Skeletal muscle satellite cell (primary cell): ENCODE results near the gene CEP250.
"Not testable (repeated sequence)": the region's sequence is repeated elsewhere in the genome, so short reads cannot be mapped to it uniquely, and the experiment has no call there.

ENCODE experiments used
- H3K27me3 ChIP-seq: 2 replicates; pipeline ENCODE4 v1.7.0; 2013; ENCODE audit warnings: low read length; ENCODE audit not compliant: control insufficient read depth, insufficient read depth
- H3K36me3 ChIP-seq: 2 replicates; pipeline ENCODE4 v1.7.0; 2013; ENCODE audit warnings: mild to moderate bottlenecking, control low read depth, low read length; ENCODE audit not compliant: insufficient read depth
- H3K4me1 ChIP-seq: 2 replicates; pipeline ENCODE4 v1.7.0; 2013; ENCODE audit warnings: low read length; ENCODE audit not compliant: control insufficient read depth, insufficient read depth
- H3K4me2 ChIP-seq: 2 replicates; pipeline ENCODE4 v1.7.0; 2013; ENCODE audit warnings: mild to moderate bottlenecking, low read length
- H3K4me3 ChIP-seq: 2 replicates; pipeline ENCODE4 v1.7.0; 2013; ENCODE audit warnings: low read length
- H3K9ac ChIP-seq: 2 replicates; pipeline ENCODE4 v1.7.0; 2013; ENCODE audit warnings: mild to moderate bottlenecking, low read depth, low read length, moderate library complexity
- H3K9me3 ChIP-seq: replicated peaks from 2 replicates; pipeline ENCODE4 v1.7.0; 2013; ENCODE audit warnings: mild to moderate bottlenecking, control low read depth, low read length

CEP250 gene

GRCh38 chr20:35539756-35540212 lies 84.4 kb downstream of the CEP250 start:
- no peaks in the 10 kb centered on the region for H3K9me3 ChIP-seq

GRCh38 chr20:35541118-35541782 lies 85.9 kb downstream of the CEP250 start:
- Histone ChIP-seq H3K9ac (peak overlapping the region; percentile 88), H3K9me3 (no peaks in the 10 kb centered on the region), H3K4me1 (peaks cover 12% of the 10 kb centered on the region), H3K4me3 (peak overlapping the region; percentile 90), H3K4me2 (peak overlapping the region; percentile 85), H3K27me3 (no peaks in the 10 kb centered on the region), H3K36me3 (peaks cover 10% of the 10 kb centered on the region)

More at GRCh38 chr20:35539756-35540212, 84.4 kb downstream of the CEP250 start:
- no peak overlapping the region for H3K4me2 ChIP-seq
- H3K9ac ChIP-seq = no peak overlapping the region
- H3K27me3 ChIP-seq = no peaks in the 10 kb centered on the region
- H3K4me1 ChIP-seq = peaks cover 12% of the 10 kb centered on the region
- no peak overlapping the region for H3K4me3 ChIP-seq
- peaks cover 10% of the 10 kb centered on the region for H3K36me3 ChIP-seq

GRCh38 chr20:35541783-35542662 lies 86.6 kb downstream of the CEP250 start, which contains the start of gene ERGIC3:
ERGIC3 (plus strand) TSS chr20:35542078; CDS start chr20:35542098, 20 bp downstream.
- peak within 1 kb of the TSS; percentile 90 for H3K4me3 ChIP-seq
- H3K4me1 ChIP-seq = peaks cover 12% of the 10 kb centered on the region
- peak within 1 kb of the TSS; percentile 88 for H3K9ac ChIP-seq
- H3K36me3 ChIP-seq = peaks cover 13% of the 10 kb centered on the region
- H3K4me2 ChIP-seq = peak within 1 kb of the TSS; percentile 85
- H3K9me3 ChIP-seq = no peaks in the 10 kb centered on the region
- no peaks in the 10 kb centered on the region for H3K27me3 ChIP-seq

- H3K9ac ChIP-seq = no peak overlapping the region
- H3K4me1 ChIP-seq = peaks cover 12% of the 10 kb centered on the region
- no peaks in the 10 kb centered on the region for H3K27me3 ChIP-seq
- H3K36me3 ChIP-seq = peaks cover 17% of the 10 kb centered on the region
- peak overlapping the region; percentile 90 for H3K4me3 ChIP-seq
- H3K9me3 ChIP-seq = no peaks in the 10 kb centered on the region
- peak overlapping the region; percentile 85 for H3K4me2 ChIP-seq
Observed at GRCh38 chr20:35542990-35543389, 87.6 kb downstream of the CEP250 start.

GRCh38 chr20:35544436-35544835 lies 89.0 kb downstream of the CEP250 start:
- H3K4me2 ChIP-seq = no peak overlapping the region
- no peaks in the 10 kb centered on the region for H3K9me3 ChIP-seq
- H3K27me3 ChIP-seq = no peaks in the 10 kb centered on the region
- no peak overlapping the region for H3K9ac ChIP-seq
- peaks cover 29% of the 10 kb centered on the region for H3K36me3 ChIP-seq
- H3K4me1 ChIP-seq = peaks cover 12% of the 10 kb centered on the region
- H3K4me3 ChIP-seq = no peak overlapping the region

GRCh38 chr20:35544941-35545340 lies 89.5 kb downstream of the CEP250 start:
- H3K4me2 ChIP-seq, H3K4me3 ChIP-seq, H3K27me3 ChIP-seq, H3K9ac ChIP-seq, H3K9me3 ChIP-seq: not testable (repeated sequence)
- Histone ChIP-seq H3K36me3 (peaks cover 32% of the 10 kb centered on the region), H3K4me1 (peaks cover 12% of the 10 kb centered on the region)

- no peak overlapping the region for H3K4me2 ChIP-seq
- no peak overlapping the region for H3K9ac ChIP-seq
- no peak overlapping the region for H3K4me3 ChIP-seq
- H3K4me1 ChIP-seq = peaks cover 12% of the 10 kb centered on the region
- peaks cover 36% of the 10 kb centered on the region for H3K36me3 ChIP-seq
- H3K9me3 ChIP-seq = no peaks in the 10 kb centered on the region
- H3K27me3 ChIP-seq = no peaks in the 10 kb centered on the region
Observed at GRCh38 chr20:35546127-35546526, 90.7 kb downstream of the CEP250 start.

GRCh38 chr20:35547329-35547728 lies 91.9 kb downstream of the CEP250 start:
- Histone ChIP-seq H3K36me3 (peaks cover 47% of the 10 kb centered on the region), H3K9ac (no peak overlapping the region), H3K4me3 (no peak overlapping the region)

GRCh38 chr20:35551503-35551902 lies 96.1 kb downstream of the CEP250 start:
- H3K4me2 ChIP-seq = no peak overlapping the region
- H3K4me1 ChIP-seq = no peaks in the 10 kb centered on the region
- H3K36me3 ChIP-seq = peaks cover 70% of the 10 kb centered on the region
- no peaks in the 10 kb centered on the region for H3K9me3 ChIP-seq
- no peak overlapping the region for H3K4me3 ChIP-seq
- no peak overlapping the region for H3K9ac ChIP-seq
- no peaks in the 10 kb centered on the region for H3K27me3 ChIP-seq

More at GRCh38 chr20:35547329-35547728, 91.9 kb downstream of the CEP250 start:
- H3K27me3 ChIP-seq = no peaks in the 10 kb centered on the region
- H3K4me2 ChIP-seq = no peak overlapping the region
- H3K9me3 ChIP-seq = no peaks in the 10 kb centered on the region
- H3K4me1 ChIP-seq = peaks cover 6% of the 10 kb centered on the region

- H3K9ac ChIP-seq = no peak overlapping the region
- H3K4me2 ChIP-seq = no peak overlapping the region
- no peaks in the 10 kb centered on the region for H3K4me1 ChIP-seq
- H3K27me3 ChIP-seq = no peaks in the 10 kb centered on the region
- no peak overlapping the region for H3K4me3 ChIP-seq
- H3K9me3 ChIP-seq = no peaks in the 10 kb centered on the region
- peaks cover 76% of the 10 kb centered on the region for H3K36me3 ChIP-seq
Observed at GRCh38 chr20:35552914-35553313, 97.5 kb downstream of the CEP250 start.

- H3K36me3 ChIP-seq = peaks cover 68% of the 10 kb centered on the region
- H3K9me3 ChIP-seq, H3K4me2 ChIP-seq, H3K4me1 ChIP-seq, H3K4me3 ChIP-seq, H3K9ac ChIP-seq, H3K27me3 ChIP-seq: not testable (repeated sequence)
Observed at GRCh38 chr20:35555461-35555860, 100.1 kb downstream of the CEP250 start.
